GM23338 (cell line): ENCODE data around the gene RSU1. TPM values are rescaled to one million over a fixed set of nuclear protein-coding genes. Genes with fewer than 3 reads are reported as not detected.

Experiments
- ATAC-seq: fragments of 200-7000 bp; cut with Tn5 transposase; 3 replicates; pipeline ENCODE4 v1.9.1; 2020
- DNase-seq: peaks from one replicate; pipeline ENCODE4 v3.0.0-alpha.2; 2015; ENCODE audit warnings: low spot score
- H2AFZ ChIP-seq: fragments of 200-600 bp; sonication (generic); 2 replicates; pipeline ENCODE4 v1.8.0; 2016; ENCODE audit warnings: antibody characterized with exemption, mild to moderate bottlenecking, moderate library complexity
- H3F3A ChIP-seq: fragments of 200-600 bp; sonication (generic); replicated peaks from 2 replicates; pipeline ENCODE4 v1.8.0; 2017; ENCODE audit warnings: antibody characterized with exemption, mixed run types, low read depth
- H3K27ac ChIP-seq: fragments of 200-600 bp; sonication (generic); 2 replicates; pipeline ENCODE4 v1.6.1; 2016; ENCODE audit warnings: low read depth
- H3K27me3 ChIP-seq: fragments of 200-600 bp; sonication (generic); 2 replicates; pipeline ENCODE4 v1.8.0; 2016; ENCODE audit warnings: mild to moderate bottlenecking, mixed run types, moderate library complexity; ENCODE audit not compliant: insufficient read depth
- H3K36me3 ChIP-seq: fragments of 200-600 bp; sonication (generic); 2 replicates; pipeline ENCODE4 v1.8.0; 2016; ENCODE audit warnings: mild to moderate bottlenecking; ENCODE audit not compliant: insufficient read depth
- H3K4me1 ChIP-seq: fragments of 200-600 bp; sonication (generic); 2 replicates; pipeline ENCODE4 v1.8.0; 2016; ENCODE audit warnings: mild to moderate bottlenecking, moderate library complexity; ENCODE audit not compliant: insufficient read depth
- H3K4me2 ChIP-seq: fragments of 200-600 bp; sonication (generic); 2 replicates; pipeline ENCODE4 v1.7.1; 2017; ENCODE audit warnings: mixed run types
- H3K4me3 ChIP-seq: fragments of 200-600 bp; sonication (generic); 2 replicates; pipeline ENCODE4 v1.6.1; 2016; ENCODE audit warnings: mixed run types
- H3K79me2 ChIP-seq: fragments of 200-600 bp; sonication (generic); replicated peaks from 2 replicates; pipeline ENCODE4 v1.8.0; 2017; ENCODE audit warnings: mild to moderate bottlenecking; ENCODE audit not compliant: insufficient read depth
- H3K9me2 ChIP-seq: fragments of 200-600 bp; sonication (generic); 2 replicates; pipeline ENCODE4 v1.8.0; 2017; ENCODE audit not compliant: insufficient read depth
- H4K20me1 ChIP-seq: fragments of 200-600 bp; sonication (generic); replicated peaks from 2 replicates; pipeline ENCODE4 v1.8.0; 2017; ENCODE audit warnings: mild to moderate bottlenecking; ENCODE audit not compliant: insufficient read depth
- H3K27ac Mint-ChIP-seq: 2 replicates; pipeline ENCODE4 v1.8.0; 2020; ENCODE audit warnings: inconsistent platforms, mild to moderate bottlenecking, moderate library complexity, mixed read lengths
- H3K27me3 Mint-ChIP-seq: 3 replicates; pipeline ENCODE4 v1.8.0; 2022; ENCODE audit warnings: low read depth, mild to moderate bottlenecking, moderate library complexity, mixed read lengths, inconsistent platforms; ENCODE audit not compliant: insufficient read depth, poor library complexity
- H3K36me3 Mint-ChIP-seq: 3 replicates; pipeline ENCODE4 v1.8.0; 2021; ENCODE audit warnings: low read depth, mild to moderate bottlenecking, inconsistent platforms, moderate library complexity, mixed read lengths
- H3K4me1 Mint-ChIP-seq: 3 replicates; pipeline ENCODE4 v1.8.0; 2020; ENCODE audit warnings: mild to moderate bottlenecking, inconsistent platforms, mixed read lengths
- H3K4me3 Mint-ChIP-seq: 3 replicates; pipeline ENCODE4 v1.8.0; 2021; ENCODE audit warnings: moderate library complexity, mild to moderate bottlenecking, inconsistent platforms, mixed read lengths
- H3K9me3 Mint-ChIP-seq: 3 replicates; pipeline ENCODE4 v1.8.0; 2020; ENCODE audit warnings: moderate library complexity, mild to moderate bottlenecking, inconsistent platforms, mixed read lengths
- CREB1 ChIP-seq: fragments of 250-450 bp; sonication (Bioruptor Pico); IDR thresholded peaks from 2 replicates; pipeline ENCODE4 v1.5.0; 2020; ENCODE audit warnings: low read depth, mild to moderate bottlenecking, moderate library complexity
- CTCF ChIP-seq, 2 experiments: fragments of 200-600 bp in 1 of 2; sonication (generic) in 1 of 2; conservative IDR thresholded peaks; 2 replicates each; pipeline versions ENCODE4 v1.5.1 to v1.6.1; 2016 to 2017; ENCODE audit warnings: antibody characterized with exemption in 2 of 2, low read depth in 2 of 2, mild to moderate bottlenecking in 2 of 2, moderate library complexity in 1 of 2
- EZH2 ChIP-seq: fragments of 200-600 bp; sonication (generic); IDR thresholded peaks from one replicate; pipeline ENCODE4 v1.8.0; 2017; ENCODE audit warnings: antibody characterized with exemption, mild to moderate bottlenecking, low read depth; ENCODE audit not compliant: unreplicated experiment
- EZH2phosphoT487 ChIP-seq: fragments of 200-600 bp; sonication (generic); IDR thresholded peaks from one replicate; pipeline ENCODE4 v1.8.1; 2018; ENCODE audit warnings: antibody characterized with exemption; ENCODE audit not compliant: unreplicated experiment
- JUNB ChIP-seq: IDR thresholded peaks from one replicate; pipeline ENCODE4 v1.6.1; 2016; ENCODE audit warnings: antibody characterized with exemption; ENCODE audit not compliant: unreplicated experiment
- NANOG ChIP-seq: IDR thresholded peaks from 2 replicates; pipeline ENCODE4 v1.6.1; 2016; ENCODE audit warnings: antibody characterized with exemption, borderline replicate concordance
- POLR2AphosphoS5 ChIP-seq: IDR thresholded peaks from 2 replicates; pipeline ENCODE4 v1.6.1; 2016; ENCODE audit warnings: antibody characterized with exemption, low read depth
- REST ChIP-seq: IDR thresholded peaks from one replicate; pipeline ENCODE4 v1.6.1; 2018; ENCODE audit warnings: antibody characterized with exemption; ENCODE audit not compliant: unreplicated experiment
- STAT1 ChIP-seq: IDR thresholded peaks from one replicate; pipeline ENCODE4 v1.6.1; 2016; ENCODE audit warnings: antibody characterized with exemption; ENCODE audit not compliant: unreplicated experiment
- ZNF114 ChIP-seq: fragments of 250-450 bp; sonication (Bioruptor Pico); IDR thresholded peaks from 2 replicates; pipeline ENCODE4 v1.5.0; 2020; ENCODE audit warnings: mild to moderate bottlenecking, moderate library complexity
- ZNF331 ChIP-seq: fragments of 250-450 bp; sonication (Bioruptor Pico); IDR thresholded peaks from 2 replicates; pipeline ENCODE4 v1.5.0; 2020; ENCODE audit warnings: low read depth, mild to moderate bottlenecking, moderate library complexity
- polyA plus RNA-seq: library from polyadenylated mRNA; unstranded; fragments of >200 nt; fragmentation: Nextera tagmentation; extraction: Ambion mirVana; gene quantifications from 2 replicates; pipeline ENCODE4 v1.2.1, GENCODE V29; 2016
- total RNA-seq: library from RNA; depleted of rRNA; stranded (reverse); fragments of >200 nt; shearing (Covaris generic); gene quantifications from 2 replicates; pipeline ENCODE4 v1.2.3, GENCODE V29; 2014
- TF ChIP-seq, protein P1 (sequence below): fragments of 250-450 bp; sonication (Bioruptor Pico); IDR thresholded peaks from 2 replicates; pipeline ENCODE4 v1.5.0; 2020; ENCODE audit warnings: mild to moderate bottlenecking, moderate library complexity
- TF ChIP-seq, protein P2 (sequence below): IDR thresholded peaks from 2 replicates; pipeline ENCODE4 v1.6.1; 2016; ENCODE audit warnings: antibody characterized with exemption

RSU1 gene
- total and polyA plus RNA-seq, 2 experiments from 2014 or later, result 62.7 to 96.2 TPM

GRCh38 chr10:16811292-16811691 lies 5.9 kb downstream of the RSU1 start:
- Histone ChIP-seq H3K4me1 (peaks cover 3% of the 10 kb centered on the region), H4K20me1 (peaks cover 9% of the 10 kb centered on the region; the same call in 1 of the 2 replicates), H3K9me2 (no peaks in the 10 kb centered on the region), H3K79me2 (peaks cover 90% of the 10 kb centered on the region), H3K4me3 (no peak overlapping the region), H3K36me3 (no peaks in the 10 kb centered on the region), H2AFZ (no peak overlapping the region), H3F3A (no peaks in the 10 kb centered on the region), H3K27me3 (no peaks in the 10 kb centered on the region), H3K4me2 (no peak overlapping the region), H3K27ac (no peak overlapping the region)
- H3K4me3 Mint-ChIP-seq, result no peak overlapping the region
- ATAC-seq (no peak), DNase-seq (no peak)
- H3K4me1 Mint-ChIP-seq, result peaks cover 7% of the 10 kb centered on the region
- H3K27ac Mint-ChIP-seq, result no peak overlapping the region
- no peaks in the 10 kb centered on the region for H3K9me3 Mint-ChIP-seq
- peaks cover 2% of the 10 kb centered on the region for H3K27me3 Mint-ChIP-seq
- no peak for TF ChIP-seq POLR2AphosphoS5
- TF ChIP-seq, protein P1, sequence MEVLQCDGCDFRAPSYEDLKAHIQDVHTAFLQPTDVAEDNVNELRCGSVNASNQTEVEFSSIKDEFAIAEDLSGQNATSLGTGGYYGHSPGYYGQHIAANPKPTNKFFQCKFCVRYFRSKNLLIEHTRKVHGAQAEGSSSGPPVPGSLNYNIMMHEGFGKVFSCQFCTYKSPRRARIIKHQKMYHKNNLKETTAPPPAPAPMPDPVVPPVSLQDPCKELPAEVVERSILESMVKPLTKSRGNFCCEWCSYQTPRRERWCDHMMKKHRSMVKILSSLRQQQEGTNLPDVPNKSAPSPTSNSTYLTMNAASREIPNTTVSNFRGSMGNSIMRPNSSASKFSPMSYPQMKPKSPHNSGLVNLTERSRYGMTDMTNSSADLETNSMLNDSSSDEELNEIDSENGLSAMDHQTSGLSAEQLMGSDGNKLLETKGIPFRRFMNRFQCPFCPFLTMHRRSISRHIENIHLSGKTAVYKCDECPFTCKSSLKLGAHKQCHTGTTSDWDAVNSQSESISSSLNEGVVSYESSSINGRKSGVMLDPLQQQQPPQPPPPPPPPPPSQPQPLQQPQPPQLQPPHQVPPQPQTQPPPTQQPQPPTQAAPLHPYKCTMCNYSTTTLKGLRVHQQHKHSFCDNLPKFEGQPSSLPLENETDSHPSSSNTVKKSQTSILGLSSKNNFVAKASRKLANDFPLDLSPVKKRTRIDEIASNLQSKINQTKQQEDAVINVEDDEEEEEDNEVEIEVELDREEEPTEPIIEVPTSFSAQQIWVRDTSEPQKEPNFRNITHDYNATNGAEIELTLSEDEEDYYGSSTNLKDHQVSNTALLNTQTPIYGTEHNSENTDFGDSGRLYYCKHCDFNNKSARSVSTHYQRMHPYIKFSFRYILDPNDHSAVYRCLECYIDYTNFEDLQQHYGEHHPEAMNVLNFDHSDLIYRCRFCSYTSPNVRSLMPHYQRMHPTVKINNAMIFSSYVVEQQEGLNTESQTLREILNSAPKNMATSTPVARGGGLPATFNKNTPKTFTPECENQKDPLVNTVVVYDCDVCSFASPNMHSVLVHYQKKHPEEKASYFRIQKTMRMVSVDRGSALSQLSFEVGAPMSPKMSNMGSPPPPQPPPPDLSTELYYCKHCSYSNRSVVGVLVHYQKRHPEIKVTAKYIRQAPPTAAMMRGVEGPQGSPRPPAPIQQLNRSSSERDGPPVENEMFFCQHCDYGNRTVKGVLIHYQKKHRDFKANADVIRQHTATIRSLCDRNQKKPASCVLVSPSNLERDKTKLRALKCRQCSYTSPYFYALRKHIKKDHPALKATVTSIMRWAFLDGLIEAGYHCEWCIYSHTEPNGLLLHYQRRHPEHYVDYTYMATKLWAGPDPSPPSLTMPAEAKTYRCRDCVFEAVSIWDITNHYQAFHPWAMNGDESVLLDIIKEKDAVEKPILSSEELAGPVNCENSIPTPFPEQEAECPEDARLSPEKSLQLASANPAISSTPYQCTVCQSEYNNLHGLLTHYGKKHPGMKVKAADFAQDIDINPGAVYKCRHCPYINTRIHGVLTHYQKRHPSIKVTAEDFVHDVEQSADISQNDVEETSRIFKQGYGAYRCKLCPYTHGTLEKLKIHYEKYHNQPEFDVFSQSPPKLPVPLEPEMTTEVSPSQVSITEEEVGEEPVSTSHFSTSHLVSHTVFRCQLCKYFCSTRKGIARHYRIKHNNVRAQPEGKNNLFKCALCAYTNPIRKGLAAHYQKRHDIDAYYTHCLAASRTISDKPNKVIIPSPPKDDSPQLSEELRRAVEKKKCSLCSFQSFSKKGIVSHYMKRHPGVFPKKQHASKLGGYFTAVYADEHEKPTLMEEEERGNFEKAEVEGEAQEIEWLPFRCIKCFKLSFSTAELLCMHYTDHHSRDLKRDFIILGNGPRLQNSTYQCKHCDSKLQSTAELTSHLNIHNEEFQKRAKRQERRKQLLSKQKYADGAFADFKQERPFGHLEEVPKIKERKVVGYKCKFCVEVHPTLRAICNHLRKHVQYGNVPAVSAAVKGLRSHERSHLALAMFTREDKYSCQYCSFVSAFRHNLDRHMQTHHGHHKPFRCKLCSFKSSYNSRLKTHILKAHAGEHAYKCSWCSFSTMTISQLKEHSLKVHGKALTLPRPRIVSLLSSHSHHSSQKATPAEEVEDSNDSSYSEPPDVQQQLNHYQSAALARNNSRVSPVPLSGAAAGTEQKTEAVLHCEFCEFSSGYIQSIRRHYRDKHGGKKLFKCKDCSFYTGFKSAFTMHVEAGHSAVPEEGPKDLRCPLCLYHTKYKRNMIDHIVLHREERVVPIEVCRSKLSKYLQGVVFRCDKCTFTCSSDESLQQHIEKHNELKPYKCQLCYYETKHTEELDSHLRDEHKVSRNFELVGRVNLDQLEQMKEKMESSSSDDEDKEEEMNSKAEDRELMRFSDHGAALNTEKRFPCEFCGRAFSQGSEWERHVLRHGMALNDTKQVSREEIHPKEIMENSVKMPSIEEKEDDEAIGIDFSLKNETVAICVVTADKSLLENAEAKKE (CRISPR knock-in tag), result no peak
- TF ChIP-seq STAT1, result no peak
- no peak for TF ChIP-seq EZH2
- TF ChIP-seq ZNF331 (CRISPR knock-in tag), result no peak
- no peak for TF ChIP-seq NANOG
- no peak for TF ChIP-seq REST
- TF ChIP-seq, protein P2, sequence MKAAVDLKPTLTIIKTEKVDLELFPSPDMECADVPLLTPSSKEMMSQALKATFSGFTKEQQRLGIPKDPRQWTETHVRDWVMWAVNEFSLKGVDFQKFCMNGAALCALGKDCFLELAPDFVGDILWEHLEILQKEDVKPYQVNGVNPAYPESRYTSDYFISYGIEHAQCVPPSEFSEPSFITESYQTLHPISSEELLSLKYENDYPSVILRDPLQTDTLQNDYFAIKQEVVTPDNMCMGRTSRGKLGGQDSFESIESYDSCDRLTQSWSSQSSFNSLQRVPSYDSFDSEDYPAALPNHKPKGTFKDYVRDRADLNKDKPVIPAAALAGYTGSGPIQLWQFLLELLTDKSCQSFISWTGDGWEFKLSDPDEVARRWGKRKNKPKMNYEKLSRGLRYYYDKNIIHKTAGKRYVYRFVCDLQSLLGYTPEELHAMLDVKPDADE, result no peak
- no peak for TF ChIP-seq JUNB
- TF ChIP-seq ZNF114 (CRISPR knock-in tag), result no peak
- TF ChIP-seq CREB1 (CRISPR knock-in tag), result no peak
- TF ChIP-seq EZH2phosphoT487, result no peak
- no peak for TF ChIP-seq CTCF (conservative IDR thresholded peaks at IDR 0.05; ENCODE audit: low read depth in 2 of 2)
- H3K36me3 Mint-ChIP-seq, result no peaks in the 10 kb centered on the region; the same call in 2 of the 3 replicates
